NCI-H2227 treated with DMSO at 0.1 percent for 48 hours (cell line): ENCODE results near the gene POLR3B.
"Not testable (repeated sequence)": the region's sequence is repeated elsewhere in the genome, so short reads cannot be mapped to it uniquely, and the experiment has no call there.

Experiments
- DNase-seq: peaks from one replicate; lab custom pipeline; 2025; lab: John Stamatoyannopoulos, UW

POLR3B gene

DNA sequence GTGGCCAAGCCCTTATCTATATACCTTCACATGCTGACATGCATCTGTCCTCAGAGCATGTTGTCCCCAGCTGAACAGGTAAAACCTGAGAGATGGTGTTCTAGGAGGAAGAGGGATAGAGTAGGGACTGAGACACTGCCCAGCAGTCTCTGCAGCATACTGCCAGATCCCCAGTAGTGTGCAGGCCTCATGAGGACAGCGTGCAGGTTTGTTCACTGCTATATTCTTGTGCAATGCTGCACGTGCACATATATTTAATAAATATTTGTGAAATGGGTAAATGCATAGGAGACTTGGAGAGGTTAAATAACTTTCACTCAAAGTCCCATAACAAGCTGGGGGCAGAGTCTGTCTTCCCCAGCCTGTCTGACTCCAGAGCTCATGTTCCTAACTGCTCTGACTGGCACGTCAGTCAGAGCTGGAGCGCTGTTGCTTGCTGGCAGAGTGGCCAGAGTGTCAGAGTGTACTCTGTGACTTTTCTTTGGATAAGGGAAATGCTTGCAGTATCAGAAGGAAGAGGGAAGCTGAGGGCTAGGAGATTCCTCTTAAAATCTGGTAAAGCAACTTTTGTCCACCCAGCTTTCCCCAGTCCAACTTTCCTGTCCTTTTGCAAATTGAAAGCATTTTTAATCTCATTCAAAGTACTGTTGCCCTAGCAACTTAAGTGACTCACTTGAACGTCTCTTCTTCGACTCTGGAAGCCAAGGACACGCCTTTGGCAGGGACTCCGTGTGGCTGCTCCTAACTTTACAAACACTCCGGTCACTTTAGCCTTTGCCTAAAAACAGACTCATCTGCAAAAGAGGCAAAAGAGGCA is 14.9 kb upstream of the POLR3B start:
- no peak for DNase-seq

- no peak for DNase-seq
Measured at GRCh38 chr12:106343214-106343528, 14.4 kb upstream of the POLR3B start.

GRCh38 chr12:106344131-106344530 is 13.4 kb upstream of the POLR3B start:
- DNase-seq, result no peak

DNA sequence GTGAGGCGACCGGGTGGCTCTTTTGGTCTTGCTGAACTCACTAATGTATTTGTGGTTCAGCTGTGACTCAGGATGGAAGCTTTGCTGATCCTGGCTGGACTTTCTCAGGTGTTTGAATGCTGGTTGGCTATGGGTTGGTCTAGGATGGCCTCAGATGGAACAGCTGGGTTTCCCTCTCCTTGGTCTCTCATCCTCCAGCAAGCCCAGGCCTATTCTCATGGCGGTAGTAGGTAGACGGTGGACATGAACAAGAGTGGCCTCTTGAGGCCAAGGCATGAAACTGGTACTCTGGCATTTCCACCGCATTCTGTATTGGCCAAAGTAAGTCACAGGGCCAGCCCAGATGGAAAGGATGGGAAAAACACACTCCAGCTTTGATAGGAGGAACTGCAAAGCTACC is 11.8 kb upstream of the POLR3B start:
- DNase-seq, result peak; percentile 14

- DNase-seq, result no peak
Measured at GRCh38 chr12:106348411-106348810, 9.1 kb upstream of the POLR3B start.

DNA sequence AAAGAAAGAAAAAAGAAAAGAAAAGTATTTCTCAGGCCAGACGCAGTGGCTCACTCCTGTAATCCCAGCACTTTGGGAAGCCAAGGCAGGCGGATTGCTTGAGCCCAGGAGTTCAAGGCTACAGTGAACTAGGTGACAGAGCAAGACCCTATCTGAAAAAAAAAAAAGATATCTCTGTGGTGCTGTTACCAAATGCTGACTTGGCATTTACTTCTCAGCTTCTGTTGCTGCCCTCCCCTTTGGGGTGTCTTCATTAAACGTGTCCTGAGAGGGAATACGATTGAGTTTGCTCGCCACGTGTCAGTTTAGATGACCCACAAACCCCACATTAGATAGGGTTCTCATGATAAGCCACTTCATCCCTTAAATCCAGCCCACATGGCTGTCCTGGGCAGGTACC is 4.4 kb upstream of the POLR3B start:
- no peak for DNase-seq

GRCh38 chr12:106358396-106359241 is 1.1 kb downstream of the POLR3B start:
- no peak for DNase-seq

- no peak for DNase-seq
Measured at GRCh38 chr12:106359646-106360399, 2.3 kb downstream of the POLR3B start.

GRCh38 chr12:106360400-106360994 is 2.9 kb downstream of the POLR3B start:
- no peak for DNase-seq

GRCh38 chr12:106362971-106363370 is 5.4 kb downstream of the POLR3B start:
- no peak for DNase-seq

DNA sequence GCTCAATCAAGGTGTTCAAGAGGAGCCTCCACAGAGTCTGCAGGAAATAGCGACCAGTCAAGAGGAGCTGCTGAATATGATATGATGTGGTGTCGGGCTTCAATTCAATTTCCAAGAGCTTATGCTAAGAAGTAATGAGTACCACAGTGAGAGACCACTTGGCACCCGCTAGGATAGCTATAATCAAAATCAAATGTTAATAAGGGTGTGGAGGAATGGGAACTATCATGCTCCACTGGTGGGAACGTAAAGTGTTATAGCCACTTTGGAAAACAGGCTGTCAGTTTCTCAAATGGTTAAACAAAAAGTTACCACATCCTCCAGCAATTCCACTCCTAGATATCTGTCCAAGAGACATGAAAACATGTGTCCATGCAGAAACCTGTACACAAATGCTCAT is 6.7 kb downstream of the POLR3B start:
- DNase-seq, result no peak

DNA sequence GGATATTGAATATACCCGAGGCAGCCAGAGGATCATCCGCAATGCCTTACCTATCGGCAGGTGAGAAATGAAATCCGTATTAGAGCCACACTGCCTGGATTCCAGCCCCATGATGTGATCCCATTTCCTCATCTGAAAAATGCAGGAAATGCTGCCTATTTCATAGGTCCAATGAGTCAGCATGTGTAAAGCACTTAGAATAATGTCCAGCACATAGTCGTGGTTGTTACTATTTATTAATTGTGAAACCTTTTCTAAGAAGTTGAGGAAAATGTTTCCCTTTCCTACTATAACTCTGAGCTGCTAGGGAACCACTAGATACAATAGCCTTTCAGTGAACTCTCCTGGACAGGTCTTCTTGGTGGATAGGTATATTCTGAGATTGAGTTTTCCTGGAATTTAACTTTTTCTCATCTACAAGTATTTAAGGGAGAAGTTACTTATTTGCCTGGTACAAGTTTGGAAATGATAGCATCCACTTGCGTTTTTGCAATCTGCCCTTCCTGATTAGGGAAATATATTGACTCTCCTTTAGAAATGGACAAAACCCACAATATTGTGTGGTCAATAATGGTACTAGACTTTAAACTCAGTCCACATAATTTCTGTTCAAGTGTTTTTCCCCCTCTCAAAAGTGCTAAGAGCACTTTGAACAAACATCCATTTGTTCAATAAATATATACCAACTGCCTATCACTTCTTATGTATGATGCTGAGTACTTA is 12.2 kb downstream of the POLR3B start:
- no peak for DNase-seq

DNA sequence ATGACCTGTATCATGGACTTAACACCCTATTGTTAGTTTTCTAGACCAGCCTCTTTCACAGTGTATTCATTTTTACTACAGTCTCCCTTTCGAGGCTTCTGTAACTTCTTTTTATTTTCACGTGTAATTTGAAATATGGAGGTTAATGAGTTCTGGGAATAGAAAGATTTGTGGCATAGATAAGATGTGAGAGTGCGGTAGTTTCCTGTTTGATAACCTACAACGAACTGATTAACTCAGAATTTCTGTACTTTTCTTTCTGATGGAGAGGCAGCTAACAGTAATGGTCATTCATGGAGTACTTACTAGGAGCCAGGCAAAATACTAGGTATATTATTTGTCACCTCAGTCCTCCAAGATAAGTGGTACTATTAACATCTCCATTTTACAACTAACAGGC is 21.2 kb downstream of the POLR3B start:
- no peak for DNase-seq

GRCh38 chr12:106380954-106381353 is 23.4 kb downstream of the POLR3B start:
- no peak for DNase-seq

GRCh38 chr12:106381866-106382265 is 24.3 kb downstream of the POLR3B start:
- DNase-seq, result not testable (repeated sequence)

DNA sequence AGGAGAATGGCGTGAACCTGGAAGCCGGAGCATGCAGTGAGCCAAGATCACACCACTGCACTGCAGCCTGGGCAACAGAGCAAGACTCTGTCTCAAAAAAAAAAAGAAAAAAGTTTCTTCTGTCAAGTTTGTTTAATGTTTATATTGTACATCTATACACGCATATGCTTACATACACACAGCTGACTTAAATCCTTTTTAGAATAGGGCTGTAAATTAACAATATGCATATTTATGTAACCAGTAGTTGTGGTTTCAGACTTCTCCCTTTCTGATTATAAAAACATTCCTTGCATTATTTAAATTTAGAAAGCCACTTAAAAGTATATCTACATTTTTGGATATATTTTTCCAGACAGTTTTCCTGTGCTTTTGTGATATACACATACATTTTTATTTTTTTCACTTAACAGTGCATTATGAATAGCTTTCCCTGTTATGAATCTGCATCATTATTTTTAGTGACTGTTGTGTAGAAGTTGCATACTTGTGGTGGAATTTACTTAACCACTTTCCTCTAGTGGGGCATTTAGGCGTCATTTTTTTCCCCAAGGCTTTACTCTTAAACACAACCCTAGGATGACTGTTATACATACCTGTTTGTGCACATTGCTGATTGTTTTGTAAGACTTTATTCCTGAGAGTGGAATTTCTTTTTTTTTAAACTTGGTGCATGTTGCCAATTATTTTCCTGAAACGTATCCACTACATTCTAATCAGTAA is 29.4 kb downstream of the POLR3B start:
- DNase-seq, result no peak

DNA sequence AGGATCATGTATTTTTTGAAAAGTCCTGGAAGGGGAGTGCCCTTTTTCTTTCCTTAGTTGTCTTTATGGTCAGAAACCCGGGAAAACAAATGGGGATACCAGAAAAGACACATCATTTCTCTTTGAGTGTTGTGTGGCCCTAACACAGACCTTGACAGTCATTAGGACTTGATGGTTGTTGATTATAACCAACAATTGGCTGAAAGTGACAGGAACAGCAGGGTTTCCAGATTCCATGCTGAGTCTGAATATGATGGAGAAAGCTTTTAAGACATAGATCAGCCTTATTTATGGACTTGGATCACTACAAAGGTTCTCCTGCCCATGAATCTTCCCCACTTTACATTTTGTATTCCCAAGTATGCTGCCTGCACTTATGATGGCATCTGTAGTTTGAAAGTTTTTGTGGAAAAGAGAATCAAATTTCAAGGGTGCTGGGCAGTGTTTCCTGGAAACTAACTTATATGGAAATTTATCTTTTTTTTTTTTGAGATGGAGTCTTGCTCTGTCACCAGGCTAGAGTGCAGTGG is 30.4 kb downstream of the POLR3B start:
- DNase-seq, result peak; percentile 22

DNA sequence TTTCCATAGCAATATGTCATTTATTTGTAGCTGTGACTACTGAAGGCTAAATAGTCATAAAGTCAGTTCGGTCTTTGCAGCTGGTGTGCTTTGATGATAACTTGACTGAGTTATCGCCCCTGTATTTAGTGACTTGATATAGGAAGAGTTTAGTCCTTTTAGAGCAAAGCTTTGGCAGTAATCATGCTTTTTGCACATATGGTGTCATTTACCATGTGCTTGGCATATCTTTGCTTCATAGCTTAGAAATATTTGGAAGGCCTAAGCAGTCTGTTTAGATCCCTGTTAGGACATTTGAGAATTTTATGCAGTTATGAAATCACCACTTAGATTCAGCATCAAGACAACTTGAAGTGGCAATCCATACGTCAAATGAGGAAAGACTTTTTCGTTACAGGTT is 31.6 kb downstream of the POLR3B start:
- DNase-seq, result no peak

GRCh38 chr12:106392759-106393158 is 35.2 kb downstream of the POLR3B start:
- DNase-seq, result no peak

- no peak for DNase-seq
Measured at GRCh38 chr12:106409878-106410277, 52.3 kb downstream of the POLR3B start.

- no peak for DNase-seq
Measured at GRCh38 chr12:106412563-106412962, 55.0 kb downstream of the POLR3B start.
